DMS 273 treated with DMSO at 0.1 percent for 48 hours (cell line): ENCODE data around the gene KIF21A.
"Not testable (repeated sequence)": the region's sequence is repeated elsewhere in the genome, so short reads cannot be mapped to it uniquely, and the experiment has no call there.

Source experiments
- DNase-seq: peaks from one replicate; lab custom pipeline; 2025; lab: John Stamatoyannopoulos, UW

KIF21A gene

GRCh38 chr12:39443081-39443928 lies at the start of gene KIF21A:
KIF21A (minus strand) TSS chr12:39443120; CDS start chr12:39442970, 150 bp downstream.
- peak; percentile 43 for DNase-seq

GRCh38 chr12:39490500-39491282 lies 47.8 kb upstream of the KIF21A start:
- no peak for DNase-seq

DNA sequence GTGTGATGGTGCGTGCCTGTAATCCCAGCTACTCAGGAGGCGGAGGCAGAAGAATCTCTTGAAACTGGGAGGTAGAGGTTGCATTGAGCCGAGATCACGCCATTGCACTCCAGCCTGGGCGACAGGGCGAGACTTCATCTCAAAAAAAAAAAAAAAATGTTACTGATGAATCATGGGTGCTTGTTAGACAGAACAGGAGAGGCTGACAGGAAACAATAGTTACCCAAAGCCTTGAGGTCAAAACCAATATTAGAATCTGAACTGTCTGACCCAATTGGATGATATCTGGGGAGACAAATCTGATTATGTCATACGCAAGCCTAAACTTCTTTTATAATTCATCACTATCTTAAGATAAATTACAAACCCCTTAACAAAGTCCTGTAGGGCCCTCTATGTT lies 40.7 kb upstream of the KIF21A start:
- no peak for DNase-seq

DNA sequence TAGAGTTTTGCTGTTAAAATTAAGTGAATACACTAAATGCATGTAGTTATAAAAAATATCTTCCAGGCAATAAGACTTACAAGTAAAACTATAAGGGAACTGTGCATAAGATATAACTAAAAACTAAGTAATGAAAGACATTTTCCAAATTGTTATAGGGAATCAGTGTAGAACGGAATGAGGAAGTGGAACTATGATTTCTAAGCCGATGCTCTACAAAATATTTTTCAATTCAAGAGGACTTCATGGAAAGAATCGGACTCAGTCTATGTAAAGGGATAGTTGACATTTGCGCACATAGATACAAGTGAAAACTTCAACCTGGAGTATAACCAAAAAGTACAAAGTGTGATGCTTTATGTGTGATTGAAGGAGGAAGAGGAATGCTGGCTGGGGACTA lies 40.1 kb upstream of the KIF21A start:
- no peak for DNase-seq

- DNase-seq = no peak
These were observed 34.0 kb upstream of the KIF21A start for GRCh38 chr12:39476894-39477293.

DNA sequence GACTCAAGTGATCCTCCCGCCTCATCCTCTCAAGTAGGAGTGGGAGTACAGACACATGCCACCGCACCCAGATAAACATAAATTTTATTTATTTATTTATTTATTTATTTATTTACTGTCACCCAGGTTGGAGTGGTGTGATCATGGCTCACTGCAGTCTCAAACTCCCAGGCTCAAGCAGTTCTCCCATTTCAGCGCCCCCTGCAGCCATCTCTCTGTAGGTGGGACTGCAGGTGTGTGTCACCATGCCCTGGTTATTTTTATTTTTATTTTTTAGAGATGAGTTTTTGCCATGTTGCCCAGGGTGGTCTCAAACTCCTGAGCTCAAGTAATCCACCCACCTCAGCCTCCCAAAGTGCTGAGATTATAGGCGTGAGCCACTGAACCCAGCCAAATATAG lies 33.2 kb upstream of the KIF21A start:
- DNase-seq = no peak

GRCh38 chr12:39475136-39475535 lies 32.2 kb upstream of the KIF21A start:
- not testable (repeated sequence) for DNase-seq

- no peak for DNase-seq
These were observed 24.5 kb upstream of the KIF21A start for GRCh38 chr12:39467432-39467870.

- DNase-seq = no peak
These were observed 22.2 kb upstream of the KIF21A start for GRCh38 chr12:39464976-39465695.

GRCh38 chr12:39461059-39461458 lies 18.1 kb upstream of the KIF21A start:
- no peak for DNase-seq

- no peak for DNase-seq
These were observed 16.1 kb upstream of the KIF21A start for GRCh38 chr12:39459027-39459434.

DNA sequence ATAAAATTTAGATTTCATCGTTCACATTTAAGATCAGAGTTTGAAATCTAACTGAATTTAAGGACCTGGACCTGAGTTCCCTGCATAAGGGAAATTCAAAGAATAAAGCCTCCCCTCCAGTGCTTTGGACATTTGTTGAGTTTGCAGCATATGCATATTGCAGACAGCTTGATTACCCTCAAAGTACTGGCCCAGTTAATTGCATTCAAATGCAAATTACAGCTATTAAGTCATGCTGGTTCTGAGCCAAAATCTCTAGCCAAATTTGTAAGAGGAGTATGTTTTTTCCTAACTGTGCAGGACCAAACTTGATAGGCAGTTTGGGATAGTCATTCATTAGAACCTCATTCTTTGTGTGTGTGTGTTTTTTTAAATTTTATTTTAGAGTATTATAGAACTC lies 9.1 kb upstream of the KIF21A start:
- peak; percentile 69 for DNase-seq

DNA sequence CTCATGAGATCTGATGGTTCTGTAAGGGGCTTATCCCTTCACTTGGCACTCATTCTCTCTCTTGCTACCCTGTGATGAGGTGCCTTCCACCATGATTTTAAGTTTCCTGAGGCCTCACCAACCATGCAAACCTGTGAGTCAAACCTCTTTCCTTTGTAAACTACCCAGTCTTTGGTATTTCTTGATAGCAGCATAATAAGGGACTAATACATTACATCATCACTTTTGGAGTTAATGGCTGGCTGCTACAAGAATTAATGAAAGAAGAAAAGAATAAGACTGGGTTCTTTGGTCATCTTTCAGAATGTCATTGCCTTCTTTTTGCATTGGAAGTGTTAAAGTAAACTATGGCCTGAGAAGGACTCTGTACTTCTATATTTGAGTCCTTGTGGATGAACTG lies 5.1 kb upstream of the KIF21A start:
- DNase-seq = no peak

DNA sequence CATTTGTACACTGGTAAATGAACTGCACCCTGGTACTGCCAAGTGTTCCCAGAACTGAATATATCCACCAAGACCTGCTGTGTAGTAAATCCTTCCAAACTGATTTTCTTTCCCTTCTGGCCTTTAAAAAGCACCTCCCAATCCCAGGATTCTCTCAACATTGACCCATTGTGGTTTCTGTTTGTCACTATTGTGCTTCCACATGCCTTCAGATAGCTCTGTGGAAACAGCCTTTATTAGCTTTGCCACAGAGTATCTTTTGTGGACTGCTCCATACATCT lies 949 bp upstream of the KIF21A start:
- no peak for DNase-seq

GRCh38 chr12:39442831-39443080 lies 164 bp downstream of the KIF21A start:
- no peak for DNase-seq

DNA sequence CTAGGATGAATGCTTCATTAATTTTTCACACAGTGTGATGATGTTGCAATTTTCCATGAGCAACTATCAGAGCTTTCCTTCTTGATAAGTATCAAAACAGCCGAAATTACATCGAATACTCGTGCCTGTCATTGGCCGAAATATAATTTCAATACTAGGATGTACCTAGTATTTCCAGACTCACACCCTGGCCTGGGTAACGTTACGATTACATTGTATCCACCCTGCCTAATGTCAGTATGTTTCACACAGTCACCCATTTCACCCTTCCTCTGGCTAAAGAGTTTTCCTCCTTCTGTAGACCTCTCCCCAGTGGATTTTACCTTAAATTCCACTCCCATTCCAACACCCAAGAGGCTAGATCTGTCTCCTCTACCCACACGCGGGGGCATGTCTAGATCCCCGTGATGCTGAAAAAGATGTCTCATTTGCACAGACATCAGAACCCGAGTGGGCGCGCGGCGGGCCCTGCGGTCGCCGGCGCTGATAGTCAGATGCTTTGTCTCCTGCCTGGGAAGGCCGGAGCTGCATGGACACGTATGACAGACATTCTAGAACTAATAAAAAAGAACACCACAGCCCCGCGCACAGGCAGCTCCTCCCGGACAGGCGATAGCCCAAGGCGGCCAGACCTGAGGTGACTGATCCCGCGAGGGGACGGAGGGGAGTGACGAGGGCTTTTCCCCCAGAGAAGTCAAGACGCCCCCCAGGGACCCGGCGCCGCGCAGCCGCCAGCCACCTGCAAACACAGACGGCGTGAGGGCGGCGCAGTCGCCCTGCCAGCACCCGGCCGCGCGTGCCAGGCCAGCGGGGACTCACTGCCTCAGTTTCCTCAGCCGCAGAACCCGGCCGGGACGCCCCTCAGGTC lies 723 bp downstream of the KIF21A start:
- DNase-seq = no peak

DNA sequence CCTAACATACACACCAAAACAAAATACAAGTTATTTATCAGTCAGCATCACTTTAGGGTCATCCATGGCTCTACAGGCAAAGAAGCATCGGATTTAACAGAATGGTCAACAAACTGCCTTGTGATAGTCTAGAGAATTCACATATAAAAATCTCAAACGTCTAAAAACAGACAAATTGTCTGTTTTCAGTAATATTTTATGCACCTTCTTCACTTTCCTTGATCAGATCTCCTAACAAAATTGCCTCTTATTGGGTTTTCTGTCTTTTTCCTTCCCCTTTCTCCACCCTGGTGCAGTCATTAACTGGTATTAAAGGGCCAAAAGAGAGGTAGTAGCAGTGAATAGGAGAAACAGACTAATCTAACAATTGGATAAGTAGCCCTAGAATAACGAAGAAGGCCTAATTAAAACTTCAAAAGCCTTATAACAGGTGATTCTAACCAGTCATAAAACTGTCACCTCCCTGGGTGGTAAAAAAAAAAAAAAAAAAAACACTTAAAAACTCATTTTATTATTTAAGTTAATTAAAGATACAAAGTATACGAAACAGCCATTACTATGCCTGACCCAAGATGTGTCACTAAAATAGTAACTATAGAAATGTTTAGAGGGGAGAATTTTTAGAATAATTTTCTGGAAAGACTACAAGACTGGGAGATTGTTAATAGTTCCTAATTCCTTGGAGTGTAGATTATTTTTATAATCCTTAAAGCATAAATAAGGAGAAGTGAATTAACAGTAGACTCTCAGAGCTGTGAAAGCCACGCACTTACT lies 1.5 kb downstream of the KIF21A start:
- DNase-seq = no peak

- no peak for DNase-seq
These were observed 2.1 kb downstream of the KIF21A start for GRCh38 chr12:39440781-39441180.

DNA sequence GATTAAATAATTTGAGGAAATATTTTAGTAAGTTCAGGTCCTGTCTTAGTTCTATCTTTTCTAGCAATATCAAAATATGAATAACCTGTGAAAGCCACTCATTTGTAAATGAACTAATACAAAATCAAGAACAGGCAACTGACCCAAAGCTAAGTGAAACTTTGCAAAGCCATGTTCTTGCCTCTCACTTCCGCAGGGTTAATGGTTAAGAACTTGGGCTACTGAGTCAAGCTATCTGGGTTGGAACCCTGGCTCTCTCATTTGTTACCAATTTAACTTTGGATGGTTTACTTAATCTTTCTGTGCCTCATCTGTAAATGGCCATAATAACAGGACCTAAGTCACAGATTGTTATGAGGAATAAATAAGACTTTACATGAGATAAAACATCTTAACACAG lies 2.8 kb downstream of the KIF21A start:
- no peak for DNase-seq

DNA sequence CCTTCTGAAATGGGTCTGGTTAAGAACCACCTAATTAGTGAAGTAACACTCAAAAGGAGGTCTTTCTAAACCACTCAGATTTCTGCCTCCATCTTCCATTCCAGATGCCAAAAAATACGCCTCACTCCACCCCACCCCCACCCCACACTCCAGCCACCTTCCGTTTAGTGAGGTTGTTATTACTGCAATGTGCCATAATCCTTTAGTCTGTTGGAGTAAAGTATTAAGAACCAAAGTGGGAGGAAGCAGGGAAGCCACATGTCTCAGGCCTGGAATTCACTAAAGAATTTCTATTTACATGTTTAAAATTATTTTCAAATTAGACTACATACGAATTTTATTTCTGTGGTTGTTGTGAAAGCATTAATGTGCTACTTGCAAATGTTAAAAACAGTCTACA lies 7.4 kb downstream of the KIF21A start:
- DNase-seq = no peak

DNA sequence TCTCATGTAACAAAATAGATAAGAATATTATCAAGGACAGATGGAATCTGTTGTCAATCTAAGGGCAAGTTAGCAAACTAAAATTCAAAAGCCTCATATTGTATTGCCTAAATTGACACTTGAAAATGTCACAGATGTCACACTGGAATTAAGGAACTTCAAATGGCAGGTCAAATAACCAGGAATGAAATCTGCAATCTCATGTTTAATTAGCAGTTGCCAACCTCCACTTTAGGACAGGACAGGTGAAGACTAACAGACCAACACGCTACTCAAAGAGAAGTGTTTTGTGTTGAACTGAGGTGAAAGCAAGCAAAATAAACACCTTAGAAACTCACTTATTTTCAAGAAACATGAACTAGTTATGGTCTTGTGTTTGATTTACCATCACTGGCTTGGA lies 11.1 kb downstream of the KIF21A start:
- no peak for DNase-seq
